ENCODE data around the gene GDPD3. TPM values are rescaled to one million over a fixed set of nuclear protein-coding genes. Genes with fewer than 3 reads are reported as not detected.
A peak's percentile ranks its signal among the peaks of the same experiment; 100 is the strongest.

GDPD3 gene
- total RNA-seq, 6 experiments from 2014 or later = 1.5 to 3.0 (median 2.3) TPM

DNA sequence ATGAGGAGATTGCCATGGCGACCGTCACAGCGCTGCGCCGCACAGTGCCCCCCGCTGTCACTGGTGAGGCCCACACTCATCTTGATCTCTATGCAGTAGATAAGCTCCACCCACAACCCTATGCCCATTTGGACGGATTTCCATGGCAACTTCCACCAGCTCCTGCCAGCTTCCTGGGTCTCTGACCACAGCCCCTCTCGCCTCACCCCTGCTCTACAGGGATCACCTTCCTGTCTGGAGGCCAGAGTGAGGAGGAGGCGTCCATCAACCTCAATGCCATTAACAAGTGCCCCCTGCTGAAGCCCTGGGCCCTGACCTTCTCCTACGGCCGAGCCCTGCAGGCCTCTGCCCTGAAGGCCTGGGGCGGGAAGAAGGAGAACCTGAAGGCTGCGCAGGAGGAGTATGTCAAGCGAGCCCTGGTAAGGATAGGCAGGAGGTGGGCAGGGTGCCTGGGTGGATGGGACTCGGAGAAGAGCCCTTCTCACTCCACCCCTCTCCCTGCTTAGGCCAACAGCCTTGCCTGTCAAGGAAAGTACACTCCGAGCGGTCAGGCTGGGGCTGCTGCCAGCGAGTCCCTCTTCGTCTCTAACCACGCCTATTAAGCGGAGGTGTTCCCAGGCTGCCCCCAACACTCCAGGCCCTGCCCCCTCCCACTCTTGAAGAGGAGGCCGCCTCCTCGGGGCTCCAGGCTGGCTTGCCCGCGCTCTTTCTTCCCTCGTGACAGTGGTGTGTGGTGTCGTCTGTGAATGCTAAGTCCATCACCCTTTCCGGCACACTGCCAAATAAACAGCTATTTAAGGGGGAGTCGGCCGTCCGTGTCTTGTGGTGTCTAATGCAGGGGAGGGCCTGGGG lies 43.5 kb downstream of the GDPD3 start:
- H3K27me3 Mint-ChIP-seq (ENCODE audit: insufficient read depth) = peaks cover 18% of the 10 kb centered on the region
- H3K4me1 Mint-ChIP-seq (ENCODE audit: low read depth) = peaks cover 23% of the 10 kb centered on the region
- H3K4me3 Mint-ChIP-seq = peak overlapping the region; percentile 43
- H3K9me3 Mint-ChIP-seq = no peaks in the 10 kb centered on the region; the same call in 1 of the 2 replicates
- peaks cover 51% of the 10 kb centered on the region for H3K36me3 Mint-ChIP-seq (ENCODE audit: low read depth)
- H3K27ac Mint-ChIP-seq = peak overlapping the region; percentile 64
- no peak for DNase-seq
- TF ChIP-seq, protein P1, sequence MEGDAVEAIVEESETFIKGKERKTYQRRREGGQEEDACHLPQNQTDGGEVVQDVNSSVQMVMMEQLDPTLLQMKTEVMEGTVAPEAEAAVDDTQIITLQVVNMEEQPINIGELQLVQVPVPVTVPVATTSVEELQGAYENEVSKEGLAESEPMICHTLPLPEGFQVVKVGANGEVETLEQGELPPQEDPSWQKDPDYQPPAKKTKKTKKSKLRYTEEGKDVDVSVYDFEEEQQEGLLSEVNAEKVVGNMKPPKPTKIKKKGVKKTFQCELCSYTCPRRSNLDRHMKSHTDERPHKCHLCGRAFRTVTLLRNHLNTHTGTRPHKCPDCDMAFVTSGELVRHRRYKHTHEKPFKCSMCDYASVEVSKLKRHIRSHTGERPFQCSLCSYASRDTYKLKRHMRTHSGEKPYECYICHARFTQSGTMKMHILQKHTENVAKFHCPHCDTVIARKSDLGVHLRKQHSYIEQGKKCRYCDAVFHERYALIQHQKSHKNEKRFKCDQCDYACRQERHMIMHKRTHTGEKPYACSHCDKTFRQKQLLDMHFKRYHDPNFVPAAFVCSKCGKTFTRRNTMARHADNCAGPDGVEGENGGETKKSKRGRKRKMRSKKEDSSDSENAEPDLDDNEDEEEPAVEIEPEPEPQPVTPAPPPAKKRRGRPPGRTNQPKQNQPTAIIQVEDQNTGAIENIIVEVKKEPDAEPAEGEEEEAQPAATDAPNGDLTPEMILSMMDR (IDR thresholded peaks at IDR 0.05) = no peak

DNA sequence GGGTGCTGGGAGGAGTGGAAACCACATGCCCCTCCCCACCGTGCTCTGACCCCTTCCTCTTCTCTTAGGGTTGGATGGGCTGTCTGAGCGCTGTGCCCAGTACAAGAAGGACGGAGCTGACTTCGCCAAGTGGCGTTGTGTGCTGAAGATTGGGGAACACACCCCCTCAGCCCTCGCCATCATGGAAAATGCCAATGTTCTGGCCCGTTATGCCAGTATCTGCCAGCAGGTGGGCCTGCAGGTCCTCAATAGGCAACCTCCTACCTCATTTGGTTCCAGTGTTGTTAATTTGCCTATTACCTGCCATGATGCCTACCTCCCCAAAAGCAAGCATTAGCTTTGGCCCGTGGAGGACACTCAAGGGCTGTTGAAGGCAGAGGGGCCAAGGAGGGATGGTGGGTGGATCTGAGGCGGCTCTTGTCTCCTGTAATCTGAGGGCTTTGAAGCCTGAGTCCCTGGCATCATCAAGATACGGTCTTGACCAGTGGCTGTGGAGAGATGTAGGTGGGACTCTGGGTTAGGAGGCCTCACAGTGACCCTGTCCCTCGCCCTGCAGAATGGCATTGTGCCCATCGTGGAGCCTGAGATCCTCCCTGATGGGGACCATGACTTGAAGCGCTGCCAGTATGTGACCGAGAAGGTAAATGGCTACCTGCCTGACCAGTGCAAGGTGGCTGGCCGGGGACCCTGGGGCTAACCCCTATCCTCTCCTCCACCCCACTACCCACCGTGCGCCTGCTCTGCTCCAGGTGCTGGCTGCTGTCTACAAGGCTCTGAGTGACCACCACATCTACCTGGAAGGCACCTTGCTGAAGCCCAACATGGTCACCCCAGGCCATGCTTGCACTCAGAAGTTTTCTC lies 44.4 kb downstream of the GDPD3 start:
- H3K4me1 Mint-ChIP-seq (ENCODE audit: low read depth) = peaks cover 29% of the 10 kb centered on the region
- H3K27me3 Mint-ChIP-seq (ENCODE audit: insufficient read depth) = peaks cover 15% of the 10 kb centered on the region
- H3K36me3 Mint-ChIP-seq (ENCODE audit: low read depth) = peaks cover 48% of the 10 kb centered on the region
- TF ChIP-seq, protein P1 (IDR thresholded peaks at IDR 0.05) = peak; percentile 78
- peak overlapping the region; percentile 64 for H3K27ac Mint-ChIP-seq
- H3K4me3 Mint-ChIP-seq = peak overlapping the region; percentile 67
- H3K9me3 Mint-ChIP-seq = no peaks in the 10 kb centered on the region; the same call in 1 of the 2 replicates
- DNase-seq = peak; percentile 35

DNA sequence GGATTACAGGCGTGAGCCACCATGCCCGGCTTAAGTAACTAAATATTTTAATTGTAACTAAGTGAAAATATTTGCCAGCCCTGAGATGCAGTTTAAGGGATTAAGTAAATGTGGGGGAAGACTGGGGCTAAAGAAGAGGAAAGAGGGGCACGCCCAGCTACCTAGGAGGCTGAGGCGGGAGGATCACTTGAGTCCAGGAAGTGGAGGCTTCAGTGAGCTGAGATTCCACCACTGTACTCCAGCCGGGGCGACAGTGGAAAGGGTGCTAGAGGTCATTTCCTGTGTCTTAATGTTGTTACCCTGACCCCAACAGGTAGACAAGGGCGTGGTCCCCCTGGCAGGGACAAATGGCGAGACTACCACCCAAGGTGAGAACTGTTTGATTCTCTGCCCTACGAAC lies 45.0 kb downstream of the GDPD3 start:
- TF ChIP-seq, protein P1 (IDR thresholded peaks at IDR 0.05) = no peak
- peaks cover 44% of the 10 kb centered on the region for H3K36me3 Mint-ChIP-seq (ENCODE audit: low read depth)
- H3K27me3 Mint-ChIP-seq (ENCODE audit: insufficient read depth) = peaks cover 11% of the 10 kb centered on the region; the same call in 1 of the 2 replicates
- H3K27ac Mint-ChIP-seq = peak overlapping the region; percentile 64
- no peak for DNase-seq
- H3K4me1 Mint-ChIP-seq (ENCODE audit: low read depth) = peaks cover 35% of the 10 kb centered on the region
- peak overlapping the region; percentile 67 for H3K4me3 Mint-ChIP-seq
- no peaks in the 10 kb centered on the region; the same call in 1 of the 2 replicates for H3K9me3 Mint-ChIP-seq

DNA sequence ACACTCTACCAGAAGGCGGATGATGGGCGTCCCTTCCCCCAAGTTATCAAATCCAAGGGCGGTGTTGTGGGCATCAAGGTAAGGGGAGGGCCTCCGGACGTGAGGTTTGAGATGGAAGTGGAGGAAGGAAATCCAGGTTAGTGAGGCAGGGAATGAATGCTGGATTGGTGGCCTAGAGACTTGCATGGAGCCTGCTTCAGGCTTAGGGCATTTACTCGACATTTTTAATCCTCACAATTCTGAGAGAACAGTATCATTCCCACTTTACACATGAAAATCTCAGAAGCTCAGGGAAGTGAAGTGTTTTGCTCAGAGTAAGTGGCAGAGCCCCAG lies 45.8 kb downstream of the GDPD3 start:
- Mint-ChIP-seq H3K36me3 (ENCODE audit: low read depth) (peaks cover 44% of the 10 kb centered on the region), H3K27me3 (ENCODE audit: insufficient read depth) (peaks cover 11% of the 10 kb centered on the region; the same call in 1 of the 2 replicates), H3K9me3 (no peaks in the 10 kb centered on the region; the same call in 1 of the 2 replicates), H3K4me1 (ENCODE audit: low read depth) (peaks cover 36% of the 10 kb centered on the region), H3K27ac (peak overlapping the region; percentile 97), H3K4me3 (peak overlapping the region; percentile 93)
- TF ChIP-seq, protein P1 (IDR thresholded peaks at IDR 0.05) = no peak
- DNase-seq = no peak

DNA sequence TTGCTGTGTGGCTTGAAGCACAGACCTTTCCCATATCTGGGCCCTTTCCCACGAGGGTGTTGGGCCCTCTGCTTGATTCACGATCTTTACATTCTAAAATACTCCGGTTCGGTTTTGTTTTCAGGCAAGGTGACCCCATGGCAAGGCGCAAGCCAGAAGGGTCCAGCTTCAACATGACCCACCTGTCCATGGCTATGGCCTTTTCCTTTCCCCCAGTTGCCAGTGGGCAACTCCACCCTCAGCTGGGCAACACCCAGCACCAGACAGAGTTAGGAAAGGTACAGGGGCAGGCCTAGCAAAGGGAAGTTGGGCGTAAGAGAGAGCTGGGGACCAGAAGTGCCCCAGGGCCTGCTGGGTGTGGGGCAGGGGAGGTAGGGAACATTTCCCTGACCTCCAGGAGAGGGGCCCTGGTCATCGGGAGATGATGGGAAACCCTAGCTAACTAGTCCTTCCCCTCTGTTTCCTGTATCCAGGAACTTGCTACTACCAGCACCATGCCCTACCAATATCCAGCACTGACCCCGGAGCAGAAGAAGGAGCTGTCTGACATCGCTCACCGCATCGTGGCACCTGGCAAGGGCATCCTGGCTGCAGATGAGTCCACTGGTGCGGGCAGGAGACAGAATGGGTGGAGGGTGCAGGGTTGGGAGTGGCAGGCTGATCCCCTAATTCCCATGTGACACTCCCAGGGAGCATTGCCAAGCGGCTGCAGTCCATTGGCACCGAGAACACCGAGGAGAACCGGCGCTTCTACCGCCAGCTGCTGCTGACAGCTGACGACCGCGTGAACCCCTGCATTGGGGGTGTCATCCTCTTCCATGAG lies 46.4 kb downstream of the GDPD3 start:
- Mint-ChIP-seq H3K36me3 (ENCODE audit: low read depth) (peaks cover 39% of the 10 kb centered on the region), H3K27ac (peak overlapping the region; percentile 97), H3K4me3 (peak overlapping the region; percentile 93), H3K9me3 (no peaks in the 10 kb centered on the region; the same call in 1 of the 2 replicates), H3K4me1 (ENCODE audit: low read depth) (peaks cover 36% of the 10 kb centered on the region), H3K27me3 (ENCODE audit: insufficient read depth) (peaks cover 11% of the 10 kb centered on the region; the same call in 1 of the 2 replicates)
- DNase-seq = no peak
- TF ChIP-seq, protein P1 (IDR thresholded peaks at IDR 0.05) = no peak
